HG03039 (cell line): ENCODE measurements around the gene PLAAT2.
"Not testable (repeated sequence)": the region's sequence is repeated elsewhere in the genome, so short reads cannot be mapped to it uniquely, and the experiment has no call there.

Experiments used
- ATAC-seq: cut with Tn5 transposase; IDR thresholded peaks from one replicate; pipeline ENCODE4 v1.9.1; 2021; ENCODE audit warnings: mild to moderate bottlenecking, moderate library complexity; ENCODE audit not compliant: unreplicated experiment

PLAAT2 gene

GRCh38 chr11:63563201-63564055 is at the start of gene PLAAT2:
PLAAT2 (minus strand) TSS chr11:63563379; CDS start chr11:63563324, 55 bp downstream.
- no peak for ATAC-seq

- no peak for ATAC-seq
Measured at GRCh38 chr11:63612181-63612580, 49.0 kb upstream of the PLAAT2 start.

DNA sequence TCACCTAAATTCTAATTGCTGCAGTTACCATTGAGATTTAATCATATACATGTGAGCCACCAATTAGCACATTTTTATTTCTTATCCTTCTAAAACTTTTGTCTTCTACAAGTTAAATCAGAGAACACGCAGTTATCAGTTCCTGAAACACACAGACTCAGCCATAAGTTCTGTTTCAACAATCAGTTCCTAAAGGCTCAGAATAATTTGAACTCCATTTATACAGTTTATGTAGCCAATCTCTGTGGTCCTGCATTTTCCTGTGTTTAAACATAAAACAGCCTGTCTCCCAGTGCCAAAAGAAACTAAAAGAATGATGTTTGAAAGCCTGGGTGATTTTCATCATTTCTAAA is 48.2 kb upstream of the PLAAT2 start:
- no peak for ATAC-seq

GRCh38 chr11:63610604-63611394 is 47.6 kb upstream of the PLAAT2 start:
- no peak for ATAC-seq

DNA sequence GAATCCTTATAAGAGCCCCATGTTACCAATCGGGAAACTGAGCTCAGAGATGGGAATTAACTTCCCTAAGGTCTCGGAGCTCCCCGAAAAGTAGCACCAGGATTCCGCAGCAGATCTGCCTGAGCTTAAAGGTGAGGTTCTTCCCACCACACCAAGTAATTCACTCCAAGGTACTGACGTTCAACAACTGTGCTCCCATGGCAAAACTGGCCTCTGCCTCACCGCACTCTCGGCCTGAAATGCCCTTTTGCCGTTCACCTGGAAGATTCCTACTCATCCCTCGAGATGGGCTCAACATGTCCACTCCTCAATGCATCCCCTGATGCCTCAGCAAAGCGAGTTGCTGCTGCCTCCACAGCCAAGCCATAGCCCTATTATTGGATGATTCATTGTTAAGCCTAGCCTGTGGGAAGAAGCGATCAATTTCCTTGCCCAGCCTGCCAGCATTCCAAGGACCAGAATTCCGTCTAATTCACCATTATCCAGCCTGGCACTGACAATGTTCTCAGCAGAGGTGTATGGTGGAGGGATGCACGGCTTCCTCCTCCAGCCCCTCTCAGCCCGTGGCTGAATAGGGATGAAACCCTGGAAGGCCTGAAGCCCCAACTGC is 46.9 kb upstream of the PLAAT2 start:
- no peak for ATAC-seq

- no peak for ATAC-seq
Measured at GRCh38 chr11:63609536-63609935, 46.4 kb upstream of the PLAAT2 start.

DNA sequence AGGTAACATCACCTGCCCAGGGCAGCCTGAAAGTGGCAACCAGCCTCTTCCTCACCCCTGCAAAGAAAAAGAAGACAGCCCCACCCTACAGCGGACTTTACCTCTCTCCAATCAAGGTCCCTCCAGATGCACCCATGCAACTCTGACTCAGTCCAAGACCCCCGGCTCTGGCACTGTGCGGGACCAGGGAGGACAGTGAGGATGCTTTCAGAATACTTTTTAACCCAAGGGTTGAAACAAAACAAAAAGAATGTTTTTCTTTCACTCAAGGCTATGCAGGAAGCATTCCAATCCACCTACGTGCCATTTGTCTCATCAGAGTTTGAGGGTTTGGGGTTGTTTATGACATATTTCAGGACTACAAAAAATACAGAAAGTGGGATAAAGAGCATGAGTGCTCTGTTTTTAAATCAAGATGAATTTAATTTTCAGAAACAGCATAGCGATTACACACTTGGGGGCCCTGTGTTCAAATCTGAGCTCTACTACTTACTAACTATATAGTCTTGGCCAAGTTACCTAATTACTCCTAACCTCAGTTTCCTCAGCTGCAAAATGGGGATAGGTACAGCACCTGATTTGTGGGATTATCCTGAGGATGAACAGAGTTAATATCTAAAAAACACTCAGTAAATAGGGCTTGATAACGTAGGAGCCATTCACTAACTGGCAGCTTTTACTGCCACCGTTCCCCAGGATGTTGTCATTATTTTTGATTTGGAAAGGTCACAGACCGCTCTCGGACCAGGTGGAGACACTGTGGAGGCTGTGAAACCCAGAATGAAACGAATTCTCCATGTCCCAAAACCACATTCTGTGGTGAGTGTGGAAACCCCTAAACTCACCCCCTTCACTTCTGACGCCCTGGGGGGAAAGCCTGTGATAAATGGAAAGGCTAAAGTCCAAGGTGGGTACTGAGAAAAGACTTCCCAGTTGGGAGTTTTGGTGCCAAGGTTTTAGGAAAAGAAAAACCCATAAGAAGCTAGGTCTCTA is 45.5 kb upstream of the PLAAT2 start:
- ATAC-seq, result no peak

- no peak for ATAC-seq
Measured at GRCh38 chr11:63603180-63603518, 40.0 kb upstream of the PLAAT2 start.

GRCh38 chr11:63602290-63603179 is 39.4 kb upstream of the PLAAT2 start:
- not testable (repeated sequence) for ATAC-seq

- no peak for ATAC-seq
Measured at GRCh38 chr11:63599211-63600122, 36.3 kb upstream of the PLAAT2 start.

DNA sequence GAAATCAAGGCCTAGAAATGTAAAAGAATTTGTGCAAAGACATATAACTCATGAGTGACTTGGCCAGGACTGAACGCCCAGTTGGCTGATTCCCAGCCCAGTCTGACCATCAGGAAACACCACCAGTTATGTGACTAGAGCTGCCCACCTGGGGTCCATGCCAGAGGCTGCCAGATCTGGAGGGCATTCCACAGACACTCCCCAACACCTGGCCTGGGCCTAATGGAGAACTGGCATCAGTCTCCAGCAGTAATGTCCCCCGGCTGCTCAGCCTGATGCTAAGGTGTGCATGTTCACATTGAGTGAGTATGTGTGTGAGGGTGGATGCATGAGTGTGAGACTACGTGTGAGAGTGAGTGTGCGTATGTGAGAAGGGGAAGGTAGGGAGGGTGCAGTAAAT is 35.4 kb upstream of the PLAAT2 start:
- ATAC-seq, result no peak

DNA sequence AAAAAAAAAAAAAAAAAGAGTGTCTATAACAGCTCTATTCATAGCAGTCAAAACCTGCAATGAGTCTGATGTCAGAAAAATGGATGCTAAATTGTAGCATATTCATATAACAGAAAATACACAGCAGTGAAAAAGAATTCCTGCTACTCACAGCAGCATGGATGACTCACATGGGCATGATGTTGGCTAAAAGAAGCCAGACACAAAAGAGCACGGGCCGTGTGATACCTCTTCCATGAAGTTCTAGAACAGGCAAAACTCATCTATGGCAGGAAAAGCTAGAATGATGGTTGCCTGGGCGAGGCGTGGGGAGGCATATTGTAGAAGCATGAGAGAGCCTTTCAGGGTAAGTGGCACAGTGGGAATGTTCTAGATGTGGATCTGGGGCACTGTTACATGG is 32.1 kb upstream of the PLAAT2 start:
- ATAC-seq, result no peak

- no peak for ATAC-seq
Measured at GRCh38 chr11:63592975-63593395, 29.8 kb upstream of the PLAAT2 start.

DNA sequence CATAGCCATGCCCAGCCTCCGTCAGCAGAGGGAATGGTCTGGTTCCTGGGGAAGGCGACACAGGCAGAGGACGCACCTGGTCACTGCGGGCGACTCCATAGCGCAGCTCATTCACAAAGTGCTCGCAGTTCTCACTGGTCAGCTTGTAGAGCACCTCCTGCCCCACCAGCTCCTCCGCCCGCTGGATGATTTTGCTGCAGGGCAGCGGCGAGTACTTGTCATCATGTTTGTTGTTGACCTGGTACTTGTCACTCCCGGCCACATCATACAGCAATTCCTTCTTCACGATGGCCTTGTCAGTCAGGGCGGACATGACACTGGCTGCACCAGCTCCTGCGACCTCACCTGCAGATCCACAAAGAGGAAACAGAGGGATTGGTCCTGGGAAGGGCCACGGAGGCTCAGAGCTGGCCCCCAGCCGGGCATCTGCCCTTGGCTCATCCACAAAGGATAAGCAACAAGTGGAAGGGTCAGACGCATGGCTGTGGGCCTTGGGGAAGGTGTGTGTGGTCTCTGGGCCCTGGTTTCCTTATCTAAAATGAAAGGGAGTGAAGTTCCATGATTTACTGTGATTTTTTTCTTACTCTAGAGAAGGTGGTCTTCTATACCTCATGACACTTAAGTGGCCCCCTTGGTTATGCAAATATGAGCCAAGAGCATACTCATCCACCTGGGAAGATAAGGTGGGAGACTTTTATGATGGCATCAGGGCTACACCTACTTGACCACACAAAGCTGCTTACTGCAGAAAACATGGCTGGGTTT is 27.0 kb upstream of the PLAAT2 start:
- no peak for ATAC-seq

DNA sequence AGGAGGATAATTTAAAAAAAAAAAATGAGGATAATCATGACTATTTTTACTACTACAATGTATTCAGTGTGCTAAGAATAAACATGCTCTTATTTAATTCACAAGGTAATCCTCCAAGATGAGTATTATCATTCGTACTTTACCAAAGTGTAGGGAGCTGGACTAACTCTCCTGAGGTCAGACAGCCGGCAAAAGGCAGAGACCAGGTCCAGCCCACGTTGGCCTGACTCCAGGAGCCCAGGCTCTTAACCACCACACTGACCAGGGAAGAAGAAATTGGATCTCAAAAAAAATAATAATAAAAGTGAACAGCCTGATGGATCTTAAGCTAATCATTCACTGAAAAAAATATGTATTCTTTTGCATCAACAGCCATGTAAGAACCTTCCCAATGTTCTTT is 25.8 kb upstream of the PLAAT2 start:
- ATAC-seq, result no peak

DNA sequence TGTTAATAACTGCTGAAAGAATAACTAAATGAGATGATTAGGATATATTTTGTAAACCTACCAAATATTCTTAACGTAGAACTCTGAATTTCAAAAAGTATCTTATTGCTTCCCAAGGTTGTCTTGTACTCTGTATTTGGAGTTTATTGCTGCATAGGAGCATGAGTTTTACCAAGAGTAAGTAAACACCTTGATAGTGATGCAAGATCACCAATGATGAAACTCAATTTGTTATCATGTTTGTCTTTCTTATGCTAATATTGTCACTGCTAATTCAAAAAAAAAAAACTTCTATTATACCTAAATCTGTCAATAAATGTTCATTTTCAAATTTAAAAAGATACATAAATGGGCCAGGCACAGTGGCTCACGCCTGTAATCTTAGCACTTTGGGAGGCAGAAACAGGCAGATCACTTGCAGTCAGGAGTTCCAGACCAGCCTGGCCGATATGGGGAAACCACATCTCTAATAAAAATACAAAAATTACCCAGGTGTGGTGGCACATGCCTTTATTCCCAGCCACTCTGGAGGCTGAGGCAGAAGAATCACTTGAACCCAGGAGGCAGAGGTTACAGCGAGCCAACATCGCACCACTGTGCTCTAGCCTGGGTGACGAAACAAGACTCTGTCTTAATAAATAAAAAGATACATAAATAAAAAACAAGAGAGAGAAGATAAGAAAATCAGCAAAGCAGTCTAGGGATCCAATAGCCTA is 23.4 kb upstream of the PLAAT2 start:
- ATAC-seq, result no peak

DNA sequence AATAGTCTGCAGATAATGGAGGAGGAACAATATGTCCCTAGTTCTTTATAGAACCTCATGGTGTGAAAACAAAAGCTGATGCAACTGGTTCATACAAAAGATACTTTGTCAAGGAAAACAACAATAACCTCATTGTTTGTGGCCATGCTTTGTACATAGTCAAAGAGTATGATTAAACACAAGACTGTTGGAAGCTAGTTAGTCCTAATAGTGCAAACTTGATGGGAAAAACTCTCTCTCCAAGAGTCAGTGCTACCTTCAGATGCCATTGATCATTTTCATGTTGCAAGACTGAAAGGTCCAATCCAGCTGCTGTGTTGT is 20.1 kb upstream of the PLAAT2 start:
- ATAC-seq, result no peak
